ENCODE results near the gene RIMKLB.
"Not testable (repeated sequence)": the region's sequence is repeated elsewhere in the genome, so short reads cannot be mapped to it uniquely, and the experiment has no call there.

RIMKLB gene

GRCh38 chr12:8816448-8817050 is 118.8 kb downstream of the RIMKLB start:
- no peak overlapping the region for H2AFZ ChIP-seq (ENCODE audit: low read length, unreplicated experiment)
- no peak overlapping the region for H3K4me3 ChIP-seq (ENCODE audit: low read depth, low read length)
- no peaks in the 10 kb centered on the region for H3K4me1 ChIP-seq (ENCODE audit: control insufficient read depth, insufficient read depth, low read length, unreplicated experiment)
- H3K27me3 ChIP-seq (ENCODE audit: insufficient read depth, low read length): no peaks in the 10 kb centered on the region
- no peak overlapping the region for H3K27ac ChIP-seq (ENCODE audit: low read depth, low read length)
- H3K36me3 ChIP-seq (ENCODE audit: insufficient read depth, low read length): no peaks in the 10 kb centered on the region
- no peaks in the 10 kb centered on the region for H3K79me2 ChIP-seq (ENCODE audit: control insufficient read depth, insufficient read depth, low read length, unreplicated experiment)

GRCh38 chr12:8817856-8818255 is 120.1 kb downstream of the RIMKLB start:
- no peak overlapping the region for H2AFZ ChIP-seq (ENCODE audit: low read length, unreplicated experiment)
- no peak overlapping the region for H3K4me3 ChIP-seq (ENCODE audit: low read depth, low read length)
- H3K4me1 ChIP-seq (ENCODE audit: control insufficient read depth, insufficient read depth, low read length, unreplicated experiment): no peaks in the 10 kb centered on the region
- no peaks in the 10 kb centered on the region for H3K27me3 ChIP-seq (ENCODE audit: insufficient read depth, low read length)
- H3K27ac ChIP-seq (ENCODE audit: low read depth, low read length): no peak overlapping the region
- H3K79me2 ChIP-seq (ENCODE audit: control insufficient read depth, insufficient read depth, low read length, unreplicated experiment): no peaks in the 10 kb centered on the region
- no peaks in the 10 kb centered on the region for H3K36me3 ChIP-seq (ENCODE audit: insufficient read depth, low read length)

GRCh38 chr12:8818526-8818925 is 120.7 kb downstream of the RIMKLB start:
- H3K27ac ChIP-seq (ENCODE audit: low read depth, low read length): no peak overlapping the region
- H3K36me3 ChIP-seq (ENCODE audit: insufficient read depth, low read length): no peaks in the 10 kb centered on the region
- no peaks in the 10 kb centered on the region for H3K79me2 ChIP-seq (ENCODE audit: control insufficient read depth, insufficient read depth, low read length, unreplicated experiment)
- H2AFZ ChIP-seq (ENCODE audit: low read length, unreplicated experiment): no peak overlapping the region
- no peaks in the 10 kb centered on the region for H3K4me1 ChIP-seq (ENCODE audit: control insufficient read depth, insufficient read depth, low read length, unreplicated experiment)
- H3K4me3 ChIP-seq (ENCODE audit: low read depth, low read length): no peak overlapping the region
- no peaks in the 10 kb centered on the region for H3K27me3 ChIP-seq (ENCODE audit: insufficient read depth, low read length)

DNA sequence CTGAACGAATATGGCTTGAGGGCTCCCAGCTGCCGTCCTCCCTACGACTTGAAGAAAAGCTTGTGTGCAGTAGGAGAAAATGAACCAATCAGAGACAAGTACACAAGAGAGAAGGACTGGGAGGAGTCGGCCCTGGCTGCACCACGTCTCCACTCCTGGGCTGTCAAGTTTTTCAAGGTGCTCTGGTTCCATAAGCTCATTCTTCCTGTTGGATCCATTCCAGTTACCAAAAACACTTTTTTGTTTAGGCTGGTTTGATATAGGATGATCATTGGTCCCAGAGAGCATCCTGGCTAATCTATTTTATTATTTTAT is 121.8 kb downstream of the RIMKLB start:
- Histone ChIP-seq H3K79me2 (ENCODE audit: control insufficient read depth, insufficient read depth, low read length, unreplicated experiment) (no peaks in the 10 kb centered on the region), H2AFZ (ENCODE audit: low read length, unreplicated experiment) (no peak overlapping the region), H3K4me1 (ENCODE audit: control insufficient read depth, insufficient read depth, low read length, unreplicated experiment) (no peaks in the 10 kb centered on the region)

DNA sequence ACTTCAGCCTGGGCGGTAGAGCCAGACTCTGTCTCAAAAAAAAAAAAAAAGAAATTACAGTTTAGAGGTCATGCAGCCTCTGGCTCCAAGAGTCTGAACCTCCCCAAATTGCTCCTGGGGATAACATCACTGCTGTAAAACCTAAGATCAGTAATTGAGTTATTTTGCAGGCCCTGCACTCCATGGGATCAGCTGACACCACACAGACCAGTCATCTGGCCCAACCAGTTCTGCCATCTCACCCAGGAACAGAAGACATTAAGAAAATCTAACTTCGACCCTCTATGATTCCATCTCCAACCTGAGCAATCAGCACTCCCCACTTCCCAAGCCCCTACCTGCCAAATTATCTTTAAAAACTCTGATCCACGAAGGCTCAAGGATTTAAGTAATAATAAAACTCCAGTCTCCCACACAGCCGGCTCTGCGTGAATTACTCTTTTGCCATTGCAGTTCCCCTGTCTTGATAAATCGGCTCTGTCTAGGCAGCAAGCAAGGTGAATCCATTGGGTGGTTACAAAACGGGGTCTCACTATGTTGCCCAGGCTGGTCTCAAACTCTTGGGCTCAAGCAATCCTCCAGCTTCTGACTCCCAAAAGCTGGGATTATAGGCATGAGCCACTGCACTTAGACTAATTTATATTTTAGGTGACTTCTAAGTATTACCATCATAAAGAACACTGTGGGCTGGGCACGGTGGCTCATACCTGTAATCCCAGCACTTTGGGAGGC is 123.1 kb downstream of the RIMKLB start:
- not testable (repeated sequence) for H3K4me3 ChIP-seq (ENCODE audit: low read depth, low read length); H3K27ac ChIP-seq (ENCODE audit: low read depth, low read length); H3K4me1 ChIP-seq (ENCODE audit: control insufficient read depth, insufficient read depth, low read length, unreplicated experiment); H3K36me3 ChIP-seq (ENCODE audit: insufficient read depth, low read length); H3K79me2 ChIP-seq (ENCODE audit: control insufficient read depth, insufficient read depth, low read length, unreplicated experiment); H2AFZ ChIP-seq (ENCODE audit: low read length, unreplicated experiment); H3K27me3 ChIP-seq (ENCODE audit: insufficient read depth, low read length)

More for the DNA sequence above, 121.8 kb downstream of the RIMKLB start:
- Histone ChIP-seq H3K36me3 (ENCODE audit: insufficient read depth, low read length) (no peaks in the 10 kb centered on the region), H3K4me3 (ENCODE audit: low read depth, low read length) (no peak overlapping the region), H3K27me3 (ENCODE audit: insufficient read depth, low read length) (0 out of 2 replicates have a peak, but pooled peaks cover 3% of the 10 kb centered on the region), H3K27ac (ENCODE audit: low read depth, low read length) (no peak overlapping the region)

- 0 out of 2 replicates have a peak, but pooled peaks cover 3% of the 10 kb centered on the region for H3K27me3 ChIP-seq (ENCODE audit: insufficient read depth, low read length)
- no peaks in the 10 kb centered on the region for H3K79me2 ChIP-seq (ENCODE audit: control insufficient read depth, insufficient read depth, low read length, unreplicated experiment)
- H3K27ac ChIP-seq (ENCODE audit: low read depth, low read length): no peak overlapping the region
- H3K4me1 ChIP-seq (ENCODE audit: control insufficient read depth, insufficient read depth, low read length, unreplicated experiment): no peaks in the 10 kb centered on the region
- no peak overlapping the region for H3K4me3 ChIP-seq (ENCODE audit: low read depth, low read length)
- no peaks in the 10 kb centered on the region for H3K36me3 ChIP-seq (ENCODE audit: insufficient read depth, low read length)
- no peak overlapping the region for H2AFZ ChIP-seq (ENCODE audit: low read length, unreplicated experiment)
Measured at GRCh38 chr12:8821591-8821990, 123.8 kb downstream of the RIMKLB start.

GRCh38 chr12:8822298-8822697 is 124.5 kb downstream of the RIMKLB start, which contains the start of gene A2ML1:
A2ML1 (plus strand) TSS chr12:8822621; CDS start chr12:8822652, 31 bp downstream.
- 0 out of 2 replicates have a peak, but pooled peaks cover 3% of the 10 kb centered on the region for H3K27me3 ChIP-seq (ENCODE audit: insufficient read depth, low read length)
- no peak within 1 kb of the TSS for H2AFZ ChIP-seq (ENCODE audit: low read length, unreplicated experiment)
- H3K36me3 ChIP-seq (ENCODE audit: insufficient read depth, low read length): no peaks in the 10 kb centered on the region
- no peak within 1 kb of the TSS for H3K4me3 ChIP-seq (ENCODE audit: low read depth, low read length)
- H3K27ac ChIP-seq (ENCODE audit: low read depth, low read length): no peak within 1 kb of the TSS
- H3K79me2 ChIP-seq (ENCODE audit: control insufficient read depth, insufficient read depth, low read length, unreplicated experiment): no peaks in the 10 kb centered on the region
- no peaks in the 10 kb centered on the region for H3K4me1 ChIP-seq (ENCODE audit: control insufficient read depth, insufficient read depth, low read length, unreplicated experiment)

GRCh38 chr12:8823565-8824300 is 125.9 kb downstream of the RIMKLB start:
- H3K27me3 ChIP-seq (ENCODE audit: insufficient read depth, low read length): 0 out of 2 replicates have a peak, but pooled peaks cover 3% of the 10 kb centered on the region
- H3K4me3 ChIP-seq (ENCODE audit: low read depth, low read length): no peak overlapping the region
- no peaks in the 10 kb centered on the region for H3K36me3 ChIP-seq (ENCODE audit: insufficient read depth, low read length)
- H3K79me2 ChIP-seq (ENCODE audit: control insufficient read depth, insufficient read depth, low read length, unreplicated experiment): no peaks in the 10 kb centered on the region
- H3K4me1 ChIP-seq (ENCODE audit: control insufficient read depth, insufficient read depth, low read length, unreplicated experiment): no peaks in the 10 kb centered on the region
- no peak overlapping the region for H3K27ac ChIP-seq (ENCODE audit: low read depth, low read length)
- H2AFZ ChIP-seq (ENCODE audit: low read length, unreplicated experiment): no peak overlapping the region

DNA sequence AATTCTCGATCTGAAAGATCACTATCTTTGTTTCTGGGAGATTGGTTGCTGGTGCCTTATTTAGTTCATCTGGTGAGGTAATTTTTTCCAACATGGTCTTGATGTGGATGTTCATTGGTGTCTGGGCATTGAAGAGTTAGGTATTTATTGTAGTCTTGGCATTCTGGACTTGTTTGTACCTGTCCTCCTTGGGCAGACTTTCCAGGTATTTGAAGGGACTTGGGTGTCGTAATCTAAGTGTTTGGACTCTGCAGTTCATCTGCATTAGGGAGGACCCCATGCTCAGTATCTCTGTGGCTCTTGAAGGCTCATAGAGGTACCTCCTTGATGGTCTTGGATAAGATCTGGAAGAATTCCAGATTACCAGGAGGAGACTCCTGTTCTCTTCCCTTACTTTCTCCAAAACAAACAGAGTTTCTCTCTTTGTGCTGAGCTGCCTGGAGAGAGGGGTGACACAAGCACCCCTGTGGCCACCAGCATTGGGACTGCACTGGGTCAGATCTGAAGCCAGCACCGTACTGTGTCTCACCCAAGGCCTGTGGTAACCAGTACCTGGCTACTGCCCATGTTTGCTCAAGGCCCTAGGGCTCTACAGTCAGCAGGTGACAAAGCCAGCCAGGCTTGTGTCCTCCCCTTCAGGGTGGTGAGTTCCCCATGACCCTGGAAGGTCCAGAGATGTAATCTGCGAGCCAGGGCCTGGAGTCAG is 129.9 kb downstream of the RIMKLB start:
- H3K27me3 ChIP-seq (ENCODE audit: insufficient read depth, low read length): 0 out of 2 replicates have a peak, but pooled peaks cover 3% of the 10 kb centered on the region
- H2AFZ ChIP-seq (ENCODE audit: low read length, unreplicated experiment): no peak overlapping the region
- no peak overlapping the region for H3K4me3 ChIP-seq (ENCODE audit: low read depth, low read length)
- no peaks in the 10 kb centered on the region for H3K4me1 ChIP-seq (ENCODE audit: control insufficient read depth, insufficient read depth, low read length, unreplicated experiment)
- H3K79me2 ChIP-seq (ENCODE audit: control insufficient read depth, insufficient read depth, low read length, unreplicated experiment): no peaks in the 10 kb centered on the region
- H3K36me3 ChIP-seq (ENCODE audit: insufficient read depth, low read length): no peaks in the 10 kb centered on the region
- H3K27ac ChIP-seq (ENCODE audit: low read depth, low read length): no peak overlapping the region

DNA sequence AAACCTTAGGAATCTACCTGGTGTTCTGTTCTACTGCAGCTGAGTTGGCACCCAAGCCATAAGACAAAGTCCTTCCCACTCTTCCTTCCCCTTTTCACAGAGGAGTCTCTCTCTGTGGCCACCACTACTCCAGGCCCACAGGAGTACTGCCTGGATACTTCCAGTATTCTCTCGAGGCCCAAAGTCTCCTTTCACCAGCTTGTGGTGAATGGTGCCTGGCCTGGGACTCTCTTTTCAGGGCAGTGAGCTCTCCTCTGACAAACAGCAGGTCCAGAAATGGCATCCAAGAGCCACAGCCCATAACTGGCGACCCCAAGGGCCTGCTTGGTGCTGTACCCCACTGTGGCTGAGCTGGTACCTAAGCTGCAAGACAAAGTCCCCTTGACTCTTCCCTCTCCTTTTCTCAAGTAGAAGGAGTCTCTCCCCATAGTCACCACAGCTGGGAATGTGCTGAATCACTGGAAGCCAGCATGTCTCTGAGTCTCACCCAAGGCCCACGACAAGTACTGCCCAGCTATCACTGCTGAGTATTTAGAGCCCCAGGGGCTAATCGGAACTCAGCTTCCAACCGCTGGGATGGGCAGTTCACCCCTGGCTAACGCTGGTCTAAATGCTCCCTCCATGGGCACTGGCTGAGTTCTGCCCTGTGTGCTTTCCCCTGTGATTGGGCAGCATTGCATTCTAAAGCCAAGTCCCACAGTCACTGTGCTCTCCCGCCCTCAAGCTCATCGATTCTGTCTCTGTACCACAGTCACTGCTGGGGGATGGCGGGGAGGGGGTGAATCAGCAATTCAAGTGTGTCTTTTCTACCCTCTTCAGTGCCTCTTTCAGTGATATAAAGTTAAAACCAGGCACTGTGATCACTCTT is 130.7 kb downstream of the RIMKLB start:
- Histone ChIP-seq H3K27ac (ENCODE audit: low read depth, low read length) (no peak overlapping the region), H3K79me2 (ENCODE audit: control insufficient read depth, insufficient read depth, low read length, unreplicated experiment) (no peaks in the 10 kb centered on the region), H2AFZ (ENCODE audit: low read length, unreplicated experiment) (no peak overlapping the region), H3K4me3 (ENCODE audit: low read depth, low read length) (no peak overlapping the region), H3K4me1 (ENCODE audit: control insufficient read depth, insufficient read depth, low read length, unreplicated experiment) (no peaks in the 10 kb centered on the region), H3K27me3 (ENCODE audit: insufficient read depth, low read length) (0 out of 2 replicates have a peak, but pooled peaks cover 3% of the 10 kb centered on the region), H3K36me3 (ENCODE audit: insufficient read depth, low read length) (no peaks in the 10 kb centered on the region)
